Fibroblast of lung (primary cell): ENCODE measurements around the gene AIPL1. TPM values are rescaled to one million over a fixed set of nuclear protein-coding genes. Genes with fewer than 3 reads are reported as not detected.

Experiments
- DNase-seq, 2 donors: peaks; one replicate each; pipeline versions ENCODE4 v3.0.0 to v3.0.0-alpha.2; 2010; ENCODE audit warnings: low read depth in 2 of 2
- H2AFZ ChIP-seq: 2 replicates; pipeline ENCODE4 v1.5.1; 2012; ENCODE audit warnings: low read length, control low read depth, inconsistent platforms
- H3K27ac ChIP-seq: 2 replicates; pipeline ENCODE4 v1.5.1; 2011; ENCODE audit warnings: low read length, control low read depth; ENCODE audit not compliant: insufficient read depth
- H3K27me3 ChIP-seq: 2 replicates; pipeline ENCODE4 v1.5.1; 2011; ENCODE audit warnings: mild to moderate bottlenecking, low read length; ENCODE audit not compliant: control insufficient read depth, insufficient read depth
- H3K36me3 ChIP-seq: 2 replicates; pipeline ENCODE4 v1.5.1; 2011; ENCODE audit warnings: low read length; ENCODE audit not compliant: control insufficient read depth, insufficient read depth
- H3K4me1 ChIP-seq: 2 replicates; pipeline ENCODE4 v1.5.1; 2011; ENCODE audit warnings: low read length; ENCODE audit not compliant: control insufficient read depth, insufficient read depth; ENCODE audit errors: extremely low read depth
- H3K4me2 ChIP-seq: 2 replicates; pipeline ENCODE4 v1.5.1; 2011; ENCODE audit warnings: low read length, control low read depth; ENCODE audit not compliant: insufficient read depth; ENCODE audit errors: extremely low read depth
- H3K4me3 ChIP-seq, 4 experiments: fragments of 200-600 bp in 1 of 4; sonication (generic) in 1 of 4; replicated peaks in 1 of 4; 2 replicates each; pipeline ENCODE4 v1.5.1; 2011 to 2016; ENCODE audit warnings: low read length in 4 of 4, low read depth in 3 of 4, mild to moderate bottlenecking in 3 of 4, control low read depth in 2 of 4, inconsistent platforms in 1 of 4, mixed read lengths in 1 of 4; ENCODE audit not compliant: insufficient read depth in 1 of 4; ENCODE audit errors: control extremely low read depth in 1 of 4
- H3K79me2 ChIP-seq: 2 replicates; pipeline ENCODE4 v1.5.1; 2012; ENCODE audit warnings: mild to moderate bottlenecking, low read length, inconsistent platforms; ENCODE audit not compliant: control insufficient read depth, insufficient read depth
- H3K9ac ChIP-seq: 2 replicates; pipeline ENCODE4 v1.5.1; 2011; ENCODE audit warnings: mild to moderate bottlenecking, low read length, control low read depth; ENCODE audit not compliant: insufficient read depth
- H3K9me3 ChIP-seq: 2 replicates; pipeline ENCODE4 v1.5.1; 2012; ENCODE audit warnings: low read depth, low read length; ENCODE audit not compliant: control insufficient read depth, insufficient read depth
- H4K20me1 ChIP-seq: 2 replicates; pipeline ENCODE4 v1.5.1; 2011; ENCODE audit warnings: low read length; ENCODE audit not compliant: control insufficient read depth, insufficient read depth; ENCODE audit errors: extremely low read depth
- CTCF ChIP-seq, 2 donors: IDR thresholded peaks in 1 of 2; conservative IDR thresholded peaks in 1 of 2; 1 replicate in 1 of 2; 2 replicates in 1 of 2; pipeline ENCODE4 v1.5.1; 2011 to 2012; ENCODE audit warnings: low read length in 2 of 2, control low read depth in 1 of 2, inconsistent platforms in 1 of 2, low read depth in 1 of 2, mild to moderate bottlenecking in 1 of 2
- EZH2 ChIP-seq: IDR thresholded peaks from 2 replicates; pipeline ENCODE4 v1.5.1; 2012; ENCODE audit warnings: low read length, control low read depth, mild to moderate bottlenecking; ENCODE audit errors: missing control alignments
- polyA plus RNA-seq, 2 donors: library from polyadenylated mRNA; depleted of rRNA in 1 of 2; stranded (reverse) in 1 of 2; unstranded in 1 of 2; fragments of >200 nt; gene quantifications; 2 replicates each; pipeline ENCODE4 v1.2.1, GENCODE V29; 2011 to 2012; ENCODE audit warnings: missing spikeins in 1 of 2
- total RNA-seq: library from RNA; depleted of rRNA; stranded (reverse); fragments of >200 nt; gene quantifications from 2 replicates; pipeline ENCODE4 v1.2.1, GENCODE V29; 2014

AIPL1 gene
- total and polyA plus RNA-seq, 2 donors (not counting 1 experiment from before 2014, with no cell fraction given), result 0.05 TPM; not detected in 1

- H4K20me1 ChIP-seq, result no peaks in the 10 kb centered on the region
- H3K4me3 ChIP-seq, result no peak overlapping the region
- H3K4me2 ChIP-seq, result no peak overlapping the region
- no peak for DNase-seq
- H3K9ac ChIP-seq, result no peak overlapping the region
- H3K4me1 ChIP-seq, result no peaks in the 10 kb centered on the region
- no peaks in the 10 kb centered on the region for H3K79me2 ChIP-seq
- TF ChIP-seq EZH2 (no peak), CTCF (conservative IDR thresholded peaks at IDR 0.05 in 1 of 2, IDR thresholded peaks at IDR 0.05 in 1 of 2; ENCODE audit: low read depth in 1 of 2, low read length in 2 of 2) (no peak)
- no peaks in the 10 kb centered on the region for H3K36me3 ChIP-seq
- H3K27me3 ChIP-seq, result no peaks in the 10 kb centered on the region
- H2AFZ ChIP-seq, result no peak overlapping the region
- H3K27ac ChIP-seq, result no peak overlapping the region
- H3K9me3 ChIP-seq, result no peaks in the 10 kb centered on the region
Measured at GRCh38 chr17:6464446-6465041, 29.6 kb upstream of the AIPL1 start.

- H3K4me1 ChIP-seq, result no peaks in the 10 kb centered on the region
- H3K79me2 ChIP-seq, result no peaks in the 10 kb centered on the region
- H3K27me3 ChIP-seq, result no peaks in the 10 kb centered on the region
- H4K20me1 ChIP-seq, result no peaks in the 10 kb centered on the region
- no peak overlapping the region for H3K4me2 ChIP-seq
- H3K4me3 ChIP-seq, result no peak overlapping the region
- DNase-seq, result no peak
- no peaks in the 10 kb centered on the region for H3K36me3 ChIP-seq
- no peak overlapping the region for H3K27ac ChIP-seq
- TF ChIP-seq CTCF (conservative IDR thresholded peaks at IDR 0.05 in 1 of 2, IDR thresholded peaks at IDR 0.05 in 1 of 2; ENCODE audit: low read depth in 1 of 2, low read length in 2 of 2), result no peak
- TF ChIP-seq EZH2, result no peak
- no peak overlapping the region for H3K9ac ChIP-seq
- H2AFZ ChIP-seq, result no peak overlapping the region
- no peaks in the 10 kb centered on the region for H3K9me3 ChIP-seq
Measured at GRCh38 chr17:6463616-6464445, 28.9 kb upstream of the AIPL1 start.

- no peaks in the 10 kb centered on the region for H3K4me1 ChIP-seq
- no peak for TF ChIP-seq EZH2
- no peak for TF ChIP-seq CTCF (conservative IDR thresholded peaks at IDR 0.05 in 1 of 2, IDR thresholded peaks at IDR 0.05 in 1 of 2; ENCODE audit: low read depth in 1 of 2, low read length in 2 of 2)
Measured at GRCh38 chr17:6462692-6463091, 27.8 kb upstream of the AIPL1 start.

More at GRCh38 chr17:6462692-6463091, 27.8 kb upstream of the AIPL1 start:
- Histone ChIP-seq H3K27me3 (no peaks in the 10 kb centered on the region), H3K9me3 (no peaks in the 10 kb centered on the region), H3K4me2 (no peak overlapping the region), H3K9ac (no peak overlapping the region), H3K4me3 (no peak overlapping the region), H3K27ac (no peak overlapping the region), H2AFZ (no peak overlapping the region), H3K36me3 (no peaks in the 10 kb centered on the region), H4K20me1 (no peaks in the 10 kb centered on the region), H3K79me2 (no peaks in the 10 kb centered on the region)
- no peak for DNase-seq
